ENCODE measurements around the gene FARSA.
"Not testable (repeated sequence)": the region's sequence is repeated elsewhere in the genome, so short reads cannot be mapped to it uniquely, and the experiment has no call there.

Gene FARSA

DNA sequence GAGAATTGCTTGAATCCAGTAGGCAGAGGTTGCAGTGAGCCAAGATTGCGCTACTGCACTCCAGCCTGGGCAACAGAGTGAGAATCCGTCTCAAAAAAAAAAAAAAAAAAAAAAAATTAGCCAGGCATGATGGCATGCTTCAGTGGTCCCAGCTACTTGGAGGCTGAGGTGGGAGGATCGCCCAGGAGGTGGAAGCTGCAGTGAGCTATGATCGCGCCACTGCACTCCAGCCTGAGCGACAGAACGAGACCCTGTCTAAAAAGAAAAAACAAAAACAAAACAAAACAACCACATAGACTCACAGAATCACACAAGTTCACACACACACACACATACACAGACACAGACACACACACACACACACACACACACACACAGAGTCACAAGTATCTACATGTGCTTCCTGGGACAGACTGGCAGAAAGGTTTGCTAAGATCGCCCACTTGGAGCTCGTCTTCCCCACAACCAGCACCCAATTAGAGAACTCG lies 43.2 kb downstream of the FARSA start:
- not testable (repeated sequence) for DNase-seq (ENCODE audit: low read depth)

GRCh38 chr19:12888006-12888603 lies 45.4 kb downstream of the FARSA start:
- no peak for DNase-seq (ENCODE audit: low read depth)

GRCh38 chr19:12886969-12887747 lies 46.4 kb downstream of the FARSA start, which contains the start of gene KLF1:
Gene KLF1, minus strand, starts transcription at chr19:12887201. Its CDS starts 61 bp downstream, at chr19:12887140.
- DNase-seq (ENCODE audit: low read depth): no peak

GRCh38 chr19:12886651-12886968 lies 46.9 kb downstream of the FARSA start:
- no peak for DNase-seq (ENCODE audit: low read depth)

- no peak for DNase-seq (ENCODE audit: low read depth)
These were observed 47.5 kb downstream of the FARSA start for GRCh38 chr19:12885749-12886650.

GRCh38 chr19:12884926-12885748 lies 48.4 kb downstream of the FARSA start:
- peak; percentile 47 for DNase-seq (ENCODE audit: low read depth)

DNA sequence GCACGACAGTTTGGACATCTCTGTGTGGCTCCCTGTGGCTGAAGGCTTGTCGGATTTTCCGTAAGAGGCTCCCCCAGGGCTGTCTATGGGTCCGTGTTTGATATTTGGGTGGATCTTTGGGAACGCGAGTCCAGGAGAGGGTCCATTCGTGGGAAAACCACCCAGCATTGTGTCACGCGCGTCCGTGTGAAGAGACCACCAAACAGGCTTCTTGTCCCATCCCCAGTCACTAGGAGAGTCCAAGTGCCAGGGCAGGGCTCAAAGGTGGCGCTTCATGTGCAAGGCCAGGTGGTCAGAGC lies 48.9 kb downstream of the FARSA start:
- no peak for DNase-seq (ENCODE audit: low read depth)

GRCh38 chr19:12884202-12884601 lies 49.3 kb downstream of the FARSA start:
- no peak for DNase-seq (ENCODE audit: low read depth)

- no peak for DNase-seq (ENCODE audit: low read depth)
These were observed 50.9 kb downstream of the FARSA start for GRCh38 chr19:12882589-12882988.

DNA sequence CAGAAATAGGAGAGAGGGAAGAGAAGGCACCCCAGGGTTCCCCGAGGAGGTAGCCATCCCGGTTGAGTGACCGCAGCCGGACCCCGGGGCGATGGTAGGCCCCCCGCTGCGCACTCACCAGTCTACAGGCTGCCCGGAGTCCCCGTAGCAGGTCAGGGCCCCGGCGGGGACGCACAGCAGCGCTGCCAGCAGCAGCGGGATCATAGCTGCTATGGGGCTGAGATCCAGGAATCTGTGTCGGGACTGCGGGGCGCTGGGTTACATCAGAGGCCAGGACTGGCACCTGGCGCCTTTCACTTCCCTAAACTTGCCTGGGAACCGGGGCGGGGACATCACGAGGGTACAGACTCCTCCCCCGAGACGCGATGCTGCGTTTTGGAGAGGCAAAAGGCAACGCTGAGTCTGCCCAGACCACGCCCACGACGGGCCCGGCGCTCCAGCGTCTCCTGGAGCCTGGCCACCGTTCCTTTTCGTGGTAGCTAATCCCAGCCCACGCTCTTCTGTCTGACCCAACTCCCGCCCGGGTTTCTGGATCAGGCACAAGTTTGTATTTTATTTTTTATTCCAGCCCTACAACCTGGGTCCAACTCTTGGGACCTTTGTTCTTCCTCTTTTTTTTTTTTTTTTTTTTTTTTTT lies 52.2 kb downstream of the FARSA start, which contains the start of gene DNASE2:
DNASE2 (minus strand) TSS at position 278 of the 637 bp plus-strand sequence; CDS start at position 204, 74 bp downstream.
- DNase-seq (ENCODE audit: low read depth): peak; percentile 93

DNA sequence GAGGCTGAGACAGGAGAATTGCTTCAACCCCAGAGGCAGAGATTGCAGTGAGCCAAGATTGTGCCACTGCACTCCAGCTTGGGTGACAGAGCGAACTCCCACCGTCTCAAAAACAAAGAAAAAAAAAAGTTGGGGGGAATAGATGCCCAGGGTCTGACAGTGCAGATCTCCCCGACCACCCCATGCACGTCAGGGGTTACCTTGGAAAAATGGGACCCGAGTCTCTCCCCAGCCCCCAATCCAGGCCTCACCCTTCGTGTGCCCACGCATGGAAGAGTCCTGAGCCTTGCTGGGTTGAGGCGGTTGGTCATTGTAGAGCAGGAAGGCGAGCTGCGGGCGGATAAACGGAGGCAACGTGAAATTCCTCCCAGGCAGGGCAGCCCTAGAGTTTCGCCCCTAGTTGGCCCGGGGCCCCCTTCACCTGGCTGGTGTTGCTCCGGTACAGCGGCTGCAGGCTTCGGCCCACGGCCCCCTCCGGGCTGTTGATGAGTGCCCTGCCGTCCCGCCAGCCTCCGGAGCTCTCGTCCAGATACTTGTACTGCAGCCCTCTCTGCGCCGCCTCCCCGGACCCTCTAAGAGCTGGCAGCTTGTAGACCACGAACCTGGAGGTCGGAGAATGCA lies 52.9 kb downstream of the FARSA start:
- DNase-seq (ENCODE audit: low read depth): peak; percentile 40

- no peak for DNase-seq (ENCODE audit: low read depth)
These were observed 58.4 kb downstream of the FARSA start for GRCh38 chr19:12875086-12875485.

DNA sequence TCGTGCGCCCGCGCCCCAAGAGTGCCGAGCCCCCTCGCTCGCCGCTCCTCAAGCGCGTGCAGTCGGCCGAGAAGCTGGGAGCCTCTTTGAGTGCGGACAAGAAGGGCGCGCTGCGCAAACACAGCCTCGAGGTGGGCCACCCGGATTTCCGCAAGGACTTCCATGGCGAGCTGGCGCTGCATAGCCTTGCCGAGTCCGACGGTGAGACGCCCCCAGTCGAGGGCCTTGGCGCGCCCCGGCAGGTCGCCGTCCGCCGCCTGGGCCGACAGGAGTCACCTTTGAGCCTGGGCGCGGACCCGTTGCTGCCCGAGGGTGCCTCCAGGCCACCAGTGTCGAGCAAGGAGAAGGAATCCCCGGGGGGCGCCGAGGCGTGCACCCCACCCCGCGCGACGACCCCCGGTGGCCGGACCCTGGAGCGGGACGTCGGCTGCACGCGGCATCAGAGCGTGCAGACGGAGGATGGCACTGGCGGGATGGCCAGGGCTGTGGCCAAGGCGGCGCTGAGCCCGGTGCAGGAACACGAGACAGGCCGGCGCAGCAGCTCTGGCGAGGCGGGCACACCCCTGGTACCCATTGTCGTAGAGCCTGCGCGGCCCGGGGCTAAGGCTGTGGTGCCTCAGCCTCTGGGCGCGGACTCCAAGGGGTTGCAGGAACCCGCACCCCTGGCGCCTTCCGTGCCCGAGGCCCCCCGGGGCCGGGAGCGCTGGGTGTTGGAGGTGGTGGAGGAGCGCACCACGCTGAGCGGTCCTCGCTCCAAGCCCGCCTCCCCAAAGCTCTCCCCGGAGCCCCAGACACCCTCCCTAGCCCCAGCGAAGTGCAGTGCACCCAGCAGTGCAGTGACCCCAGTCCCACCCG lies 59.4 kb downstream of the FARSA start:
- no peak for DNase-seq (ENCODE audit: low read depth)

DNA sequence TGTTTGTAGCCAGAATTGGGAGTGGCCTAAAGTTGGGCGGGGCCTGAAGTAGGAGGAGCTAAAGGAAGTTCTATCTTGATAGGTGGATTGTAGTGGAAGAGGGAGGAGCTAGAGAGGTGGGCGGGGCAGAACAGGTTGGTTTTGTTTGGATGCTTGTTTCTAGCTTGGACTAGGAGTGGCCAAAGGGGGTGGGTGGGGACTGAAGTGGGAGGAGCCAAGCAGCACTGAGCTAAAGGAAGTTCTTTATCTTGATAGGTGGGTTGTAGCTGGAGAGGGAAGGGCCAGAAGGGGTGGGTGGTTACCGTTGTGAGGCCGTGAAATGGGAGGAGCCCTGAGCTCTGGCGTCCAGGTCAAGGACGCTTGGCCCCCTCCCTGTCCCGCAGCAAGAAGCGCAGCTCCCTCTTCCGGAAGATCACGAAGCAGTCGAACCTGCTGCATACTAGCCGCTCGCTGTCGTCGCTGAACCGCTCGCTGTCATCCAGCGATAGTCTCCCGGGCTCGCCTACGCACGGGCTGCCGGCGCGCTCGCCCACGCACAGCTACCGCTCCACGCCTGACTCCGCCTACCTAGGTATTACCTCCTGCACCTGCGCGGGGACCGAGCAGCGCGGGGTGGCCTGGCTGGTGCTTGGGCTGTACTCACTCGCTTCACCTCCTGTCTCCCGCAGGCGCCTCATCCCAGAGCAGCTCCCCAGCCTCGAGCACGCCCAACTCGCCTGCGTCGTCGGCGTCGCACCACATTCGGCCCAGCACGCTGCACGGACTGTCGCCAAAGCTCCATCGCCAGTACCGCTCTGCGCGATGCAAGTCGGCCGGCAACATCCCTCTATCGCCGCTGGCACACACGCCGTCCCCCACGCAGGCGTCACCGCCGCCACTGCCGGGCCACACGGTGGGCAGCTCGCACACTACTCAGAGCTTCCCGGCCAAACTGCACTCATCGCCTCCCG lies 60.3 kb downstream of the FARSA start:
- peak; percentile 63 for DNase-seq (ENCODE audit: low read depth)

Measured in ELR (cell line).